Loucy (cell line): Measurements from ENCODE around the gene WASL.
"Not testable (repeated sequence)": the region's sequence is repeated elsewhere in the genome, so short reads cannot be mapped to it uniquely, and the experiment has no call there.

Source experiments
- H2AFZ ChIP-seq: fragments of 200-600 bp; sonication (generic); 2 replicates; pipeline ENCODE4 v1.6.0; 2016; ENCODE audit warnings: antibody characterized with exemption, mild to moderate bottlenecking, low read length, moderate library complexity
- H3F3A ChIP-seq: fragments of 200-600 bp; 2 replicates; pipeline ENCODE4 v1.6.0; 2016; ENCODE audit warnings: antibody characterized with exemption, low read depth, mild to moderate bottlenecking
- H3K27me3 ChIP-seq: fragments of 200-600 bp; sonication (generic); 2 replicates; pipeline ENCODE4 v1.6.1; 2014; ENCODE audit warnings: low read length, mild to moderate bottlenecking; ENCODE audit not compliant: insufficient read depth, poor library complexity, severe bottlenecking
- H3K36me3 ChIP-seq: fragments of 200-600 bp; sonication (generic); 2 replicates; pipeline ENCODE4 v1.6.1; 2016; ENCODE audit warnings: low read length; ENCODE audit not compliant: insufficient read depth
- H3K4me1 ChIP-seq: fragments of 200-600 bp; sonication (generic); 2 replicates; pipeline ENCODE4 v1.5.1; 2014; ENCODE audit warnings: low read length, mild to moderate bottlenecking; ENCODE audit not compliant: insufficient read depth, poor library complexity, severe bottlenecking
- H3K4me2 ChIP-seq: fragments of 200-600 bp; sonication (generic); 2 replicates; pipeline ENCODE4 v1.6.0; 2014; ENCODE audit warnings: antibody characterized with exemption, low read length, low read depth, mild to moderate bottlenecking; ENCODE audit not compliant: poor library complexity, severe bottlenecking
- H3K4me3 ChIP-seq: fragments of 200-600 bp; sonication (generic); 2 replicates; pipeline ENCODE4 v1.5.1; 2014; ENCODE audit warnings: low read length, mild to moderate bottlenecking, mixed read lengths; ENCODE audit not compliant: poor library complexity, severe bottlenecking
- H3K79me2 ChIP-seq: fragments of 200-600 bp; sonication (generic); 2 replicates; pipeline ENCODE4 v1.6.1; 2014; ENCODE audit warnings: low read length; ENCODE audit not compliant: insufficient read depth
- H3K9ac ChIP-seq: fragments of 200-600 bp; sonication (generic); 2 replicates; pipeline ENCODE4 v1.6.0; 2014; ENCODE audit warnings: mild to moderate bottlenecking, low read depth, low read length, moderate library complexity; ENCODE audit not compliant: poor library complexity, severe bottlenecking
- H3K9me2 ChIP-seq: fragments of 200-600 bp; sonication (generic); replicated peaks from 2 replicates; pipeline ENCODE4 v1.6.1; 2016; ENCODE audit warnings: low read depth, low read length, mixed read lengths
- H3K9me3 ChIP-seq: fragments of 200-600 bp; sonication (generic); 2 replicates; pipeline ENCODE4 v1.6.1; 2014; ENCODE audit warnings: mild to moderate bottlenecking, antibody characterized with exemption, low read length, low read depth; ENCODE audit not compliant: insufficient read depth
- H4K20me1 ChIP-seq: fragments of 200-600 bp; sonication (generic); 2 replicates; pipeline ENCODE4 v1.6.0; 2014; ENCODE audit warnings: antibody characterized with exemption, low read length, mild to moderate bottlenecking; ENCODE audit not compliant: insufficient read depth, poor library complexity, severe bottlenecking
- EZH2phosphoT487 ChIP-seq: fragments of 200-600 bp; IDR thresholded peaks from 2 replicates; pipeline ENCODE4 v1.6.1; 2018; ENCODE audit warnings: antibody characterized with exemption, mild to moderate bottlenecking, moderate library complexity, borderline replicate concordance
- TF ChIP-seq, protein P1 (sequence below): fragments of 200-600 bp; sonication (generic); conservative IDR thresholded peaks from 2 replicates; pipeline ENCODE4 v1.5.1; 2014; ENCODE audit warnings: mild to moderate bottlenecking, antibody characterized with exemption, low read length

The WASL gene

DNA sequence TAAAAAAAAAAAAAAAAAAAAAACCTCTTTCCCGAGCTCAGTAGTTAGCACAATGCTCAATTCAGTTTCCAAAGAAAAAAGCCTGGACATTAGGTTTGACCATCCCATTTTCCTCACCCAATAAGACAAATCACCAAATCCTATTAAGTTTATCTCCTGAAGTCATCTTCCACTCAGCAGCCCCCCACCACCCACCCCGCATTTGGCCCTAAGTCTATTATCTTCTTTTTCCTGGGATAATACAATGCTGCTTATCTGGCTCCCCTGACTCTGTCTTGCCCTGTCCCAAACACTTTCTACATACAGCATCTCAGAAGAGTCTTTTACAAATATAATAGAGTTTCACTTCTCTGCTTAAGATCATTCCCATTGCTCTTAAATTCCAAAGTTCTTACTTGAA lies 110.9 kb downstream of the WASL start:
- TF ChIP-seq EZH2phosphoT487, result no peak
- TF ChIP-seq, protein P1, sequence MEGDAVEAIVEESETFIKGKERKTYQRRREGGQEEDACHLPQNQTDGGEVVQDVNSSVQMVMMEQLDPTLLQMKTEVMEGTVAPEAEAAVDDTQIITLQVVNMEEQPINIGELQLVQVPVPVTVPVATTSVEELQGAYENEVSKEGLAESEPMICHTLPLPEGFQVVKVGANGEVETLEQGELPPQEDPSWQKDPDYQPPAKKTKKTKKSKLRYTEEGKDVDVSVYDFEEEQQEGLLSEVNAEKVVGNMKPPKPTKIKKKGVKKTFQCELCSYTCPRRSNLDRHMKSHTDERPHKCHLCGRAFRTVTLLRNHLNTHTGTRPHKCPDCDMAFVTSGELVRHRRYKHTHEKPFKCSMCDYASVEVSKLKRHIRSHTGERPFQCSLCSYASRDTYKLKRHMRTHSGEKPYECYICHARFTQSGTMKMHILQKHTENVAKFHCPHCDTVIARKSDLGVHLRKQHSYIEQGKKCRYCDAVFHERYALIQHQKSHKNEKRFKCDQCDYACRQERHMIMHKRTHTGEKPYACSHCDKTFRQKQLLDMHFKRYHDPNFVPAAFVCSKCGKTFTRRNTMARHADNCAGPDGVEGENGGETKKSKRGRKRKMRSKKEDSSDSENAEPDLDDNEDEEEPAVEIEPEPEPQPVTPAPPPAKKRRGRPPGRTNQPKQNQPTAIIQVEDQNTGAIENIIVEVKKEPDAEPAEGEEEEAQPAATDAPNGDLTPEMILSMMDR, result no peak
- H4K20me1 ChIP-seq, result no peaks in the 10 kb centered on the region

DNA sequence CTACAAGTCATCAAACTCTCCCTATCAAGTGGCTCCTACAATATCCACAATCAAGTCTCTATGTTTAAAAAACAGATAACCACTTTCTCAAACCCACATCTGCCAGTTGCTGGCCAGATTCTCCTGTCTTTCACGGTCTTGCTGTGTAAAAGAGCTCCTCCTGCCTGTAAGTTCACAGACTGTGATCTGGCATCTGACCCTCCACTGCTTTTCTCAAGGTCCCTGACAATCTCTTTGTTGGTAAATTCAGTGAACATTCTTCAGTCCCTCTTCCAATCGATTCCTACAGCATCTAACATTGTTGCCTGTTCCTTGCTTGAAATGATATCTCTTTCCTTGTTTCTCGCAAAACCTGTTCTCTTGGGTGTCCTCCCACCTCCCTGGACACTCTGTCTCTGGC lies 111.6 kb downstream of the WASL start:
- H4K20me1 ChIP-seq, result no peaks in the 10 kb centered on the region
- TF ChIP-seq, protein P1, result no peak
- TF ChIP-seq EZH2phosphoT487, result no peak
- no peaks in the 10 kb centered on the region for H3K9me3 ChIP-seq
- H3K4me1 ChIP-seq, result no peaks in the 10 kb centered on the region
- H3F3A ChIP-seq, result no peaks in the 10 kb centered on the region
- no peak overlapping the region for H3K9ac ChIP-seq
- H2AFZ ChIP-seq, result no peak overlapping the region
- H3K4me3 ChIP-seq, result no peak overlapping the region
- H3K27me3 ChIP-seq, result no peaks in the 10 kb centered on the region
- no peaks in the 10 kb centered on the region for H3K9me2 ChIP-seq
- H3K79me2 ChIP-seq, result no peaks in the 10 kb centered on the region
- no peaks in the 10 kb centered on the region for H3K36me3 ChIP-seq
- H3K4me2 ChIP-seq, result no peak overlapping the region

More for the DNA sequence above, 110.9 kb downstream of the WASL start:
- no peaks in the 10 kb centered on the region for H3K9me2 ChIP-seq
- no peak overlapping the region for H3K4me3 ChIP-seq
- no peak overlapping the region for H3K4me2 ChIP-seq
- no peak overlapping the region for H2AFZ ChIP-seq
- H3K9ac ChIP-seq, result no peak overlapping the region
- H3K27me3 ChIP-seq, result no peaks in the 10 kb centered on the region
- H3K36me3 ChIP-seq, result no peaks in the 10 kb centered on the region
- H3K4me1 ChIP-seq, result no peaks in the 10 kb centered on the region
- H3K9me3 ChIP-seq, result no peaks in the 10 kb centered on the region
- H3F3A ChIP-seq, result no peaks in the 10 kb centered on the region
- H3K79me2 ChIP-seq, result no peaks in the 10 kb centered on the region

DNA sequence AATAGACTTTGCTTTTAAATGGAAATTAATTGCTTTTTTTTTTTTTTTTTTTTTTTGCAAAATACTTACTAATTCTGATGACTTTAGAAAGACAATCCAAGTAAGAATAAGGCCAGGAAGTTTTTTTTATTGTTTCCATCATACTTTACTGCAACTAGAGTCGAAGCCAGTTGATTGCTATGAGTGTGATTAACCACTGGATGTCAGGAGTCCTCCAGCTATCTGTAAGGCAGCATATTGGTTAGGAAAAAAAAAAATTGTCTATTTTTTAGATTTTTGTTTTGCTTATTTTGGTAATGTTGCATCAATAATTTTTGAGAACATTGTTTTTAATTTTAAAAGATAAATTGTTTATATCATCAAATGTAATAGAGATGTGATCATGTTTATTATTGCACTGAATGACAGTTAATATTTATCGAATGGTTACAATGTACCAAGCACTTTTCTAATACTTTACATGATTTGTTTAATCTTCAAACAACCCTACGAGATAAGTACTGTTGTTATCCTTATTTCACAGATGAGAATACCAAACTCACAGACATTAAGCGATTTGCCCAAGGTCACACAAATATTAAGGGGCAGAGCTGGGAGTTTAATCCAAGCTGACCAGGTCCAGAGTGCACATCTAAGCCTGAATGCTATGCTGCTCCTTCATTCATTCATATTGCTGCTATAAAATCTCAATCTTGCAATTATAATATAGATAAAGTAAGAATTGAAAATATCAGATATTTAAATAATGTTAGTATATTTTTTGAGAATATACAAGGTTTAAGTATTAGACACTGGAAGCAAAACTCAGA lies 113.0 kb downstream of the WASL start:
- Histone ChIP-seq H4K20me1 (no peaks in the 10 kb centered on the region), H3K9me2 (no peaks in the 10 kb centered on the region), H3K9ac (no peak overlapping the region), H3K4me2 (no peak overlapping the region), H2AFZ (no peak overlapping the region), H3K36me3 (no peaks in the 10 kb centered on the region), H3K79me2 (no peaks in the 10 kb centered on the region), H3K4me3 (no peak overlapping the region), H3K9me3 (no peaks in the 10 kb centered on the region), H3K27me3 (no peaks in the 10 kb centered on the region), H3K4me1 (no peaks in the 10 kb centered on the region), H3F3A (no peaks in the 10 kb centered on the region)
- TF ChIP-seq, protein P1, result peak; percentile 64
- TF ChIP-seq EZH2phosphoT487, result no peak

DNA sequence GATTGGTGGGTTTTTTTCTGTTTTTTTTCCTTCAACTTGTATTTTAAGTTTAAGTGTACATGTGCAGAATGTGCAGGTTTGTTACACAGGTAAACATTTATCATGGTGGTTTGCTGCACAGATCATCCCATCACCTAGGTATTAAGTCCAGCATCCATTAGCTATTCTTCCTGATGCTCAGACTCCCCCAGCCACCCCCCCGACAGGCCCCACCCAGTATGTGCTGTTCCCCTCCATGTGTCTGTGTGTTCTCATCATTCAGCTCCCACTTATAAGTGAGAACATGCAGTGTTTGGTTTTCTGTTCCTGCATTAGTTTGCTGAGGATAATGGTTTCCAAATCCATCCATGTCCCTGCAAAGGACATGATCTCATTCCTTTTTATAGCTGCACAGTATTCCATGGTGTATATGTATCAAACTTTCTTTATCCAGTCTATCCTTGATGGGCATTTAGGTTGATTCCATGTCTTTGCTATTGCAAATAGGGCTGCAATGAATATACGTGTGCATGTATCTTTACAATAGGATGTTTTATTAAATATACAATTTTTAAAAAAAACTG lies 114.7 kb downstream of the WASL start:
- H3K9me2 ChIP-seq, H3F3A ChIP-seq, H3K36me3 ChIP-seq, H2AFZ ChIP-seq, H3K79me2 ChIP-seq, H3K4me2 ChIP-seq, H3K9ac ChIP-seq, H4K20me1 ChIP-seq, H3K4me3 ChIP-seq, H3K9me3 ChIP-seq, H3K4me1 ChIP-seq, H3K27me3 ChIP-seq: not testable (repeated sequence)
